ENCODE measurements around the gene JDP2.

JDP2 gene

GRCh38 chr14:75409316-75410205, 18.3 kb upstream of the JDP2 start:
- FAIRE-seq, result no peak
- no peak for DNase-seq (ENCODE audit: low spot score)

- DNase-seq (ENCODE audit: low spot score), result no peak
- FAIRE-seq, result no peak
Measured at GRCh38 chr14:75411214-75411540, 16.6 kb upstream of the JDP2 start.

GRCh38 chr14:75413013-75413412, 14.8 kb upstream of the JDP2 start:
- no peak for FAIRE-seq
- no peak for DNase-seq (ENCODE audit: low spot score)

GRCh38 chr14:75417674-75418073, 10.1 kb upstream of the JDP2 start:
- FAIRE-seq (no peak), DNase-seq (ENCODE audit: low spot score) (no peak)

- DNase-seq (ENCODE audit: low spot score), result no peak
- FAIRE-seq, result no peak
Measured at GRCh38 chr14:75418850-75419768, 8.7 kb upstream of the JDP2 start.

- DNase-seq (ENCODE audit: low spot score) (peak; percentile 50), FAIRE-seq (no peak)
Measured at GRCh38 chr14:75422169-75422568, 5.7 kb upstream of the JDP2 start.

- DNase-seq (ENCODE audit: low spot score), result no peak
- FAIRE-seq, result no peak
Measured at GRCh38 chr14:75424496-75424895, 3.3 kb upstream of the JDP2 start.

GRCh38 chr14:75425446-75425845, 2.4 kb upstream of the JDP2 start:
- DNase-seq (ENCODE audit: low spot score), result no peak
- FAIRE-seq, result no peak

GRCh38 chr14:75426332-75427125, 1.3 kb upstream of the JDP2 start:
- DNase-seq (ENCODE audit: low spot score), result no peak
- FAIRE-seq, result no peak

GRCh38 chr14:75427126-75427481, 718 bp upstream of the JDP2 start:
- no peak for DNase-seq (ENCODE audit: low spot score)
- FAIRE-seq, result no peak

- FAIRE-seq (no peak), DNase-seq (ENCODE audit: low spot score) (no peak)
Measured at GRCh38 chr14:75428230-75429104, 645 bp downstream of the JDP2 start.

- DNase-seq (ENCODE audit: low spot score) (no peak), FAIRE-seq (no peak)
Measured at GRCh38 chr14:75429562-75429961, 1.7 kb downstream of the JDP2 start.

- DNase-seq (ENCODE audit: low spot score) (no peak), FAIRE-seq (no peak)
Measured at GRCh38 chr14:75430116-75430515, 2.3 kb downstream of the JDP2 start.

GRCh38 chr14:75430526-75430925, 2.7 kb downstream of the JDP2 start:
- no peak for FAIRE-seq
- DNase-seq (ENCODE audit: low spot score), result no peak

- no peak for DNase-seq (ENCODE audit: low spot score)
- FAIRE-seq, result no peak
Measured at GRCh38 chr14:75430976-75431375, 3.2 kb downstream of the JDP2 start.

- DNase-seq (ENCODE audit: low spot score) (no peak), FAIRE-seq (no peak)
Measured at GRCh38 chr14:75431827-75432226, 4.0 kb downstream of the JDP2 start.

GRCh38 chr14:75432411-75432810, 4.6 kb downstream of the JDP2 start:
- DNase-seq (ENCODE audit: low spot score) (no peak), FAIRE-seq (no peak)

GRCh38 chr14:75433631-75434071, 5.8 kb downstream of the JDP2 start:
- FAIRE-seq, result no peak
- DNase-seq (ENCODE audit: low spot score), result no peak

- no peak for FAIRE-seq
- DNase-seq (ENCODE audit: low spot score), result no peak
Measured at GRCh38 chr14:75434138-75434889, 6.5 kb downstream of the JDP2 start.

- FAIRE-seq (no peak), DNase-seq (ENCODE audit: low spot score) (no peak)
Measured at GRCh38 chr14:75434890-75435248, 7.0 kb downstream of the JDP2 start.
